Femur (tissue), 1 donor: ENCODE results near the gene RDH5.
A peak's percentile ranks its signal among the peaks of the same experiment; 100 is the strongest.

Experiments used
- DNase-seq: peaks from one replicate; pipeline ENCODE4 v3.0.0-alpha.2; 2017

The RDH5 gene

GRCh38 chr12:55696796-55697462 lies 23.3 kb upstream of the RDH5 start:
- DNase-seq, result no peak

- no peak for DNase-seq
Observed at GRCh38 chr12:55697686-55698085, 22.5 kb upstream of the RDH5 start.

- no peak for DNase-seq
Observed at GRCh38 chr12:55698241-55698955, 21.8 kb upstream of the RDH5 start.

- DNase-seq, result no peak
Observed at GRCh38 chr12:55698965-55699364, 21.2 kb upstream of the RDH5 start.

- no peak for DNase-seq
Observed at GRCh38 chr12:55699471-55700055, 20.6 kb upstream of the RDH5 start.

- DNase-seq, result no peak
Observed at GRCh38 chr12:55700255-55701018, 19.8 kb upstream of the RDH5 start.

GRCh38 chr12:55702861-55703260 lies 17.3 kb upstream of the RDH5 start:
- no peak for DNase-seq

GRCh38 chr12:55703288-55703687 lies 16.9 kb upstream of the RDH5 start:
- peak; percentile 84 for DNase-seq

GRCh38 chr12:55703901-55704761 lies 16.1 kb upstream of the RDH5 start:
- DNase-seq, result peak; percentile 86

- peak; percentile 64 for DNase-seq
Observed at GRCh38 chr12:55704824-55705718, 15.1 kb upstream of the RDH5 start.

GRCh38 chr12:55705782-55706402 lies 14.3 kb upstream of the RDH5 start:
- DNase-seq, result no peak

GRCh38 chr12:55706568-55707218 lies 13.5 kb upstream of the RDH5 start:
- peak; percentile 53 for DNase-seq

- no peak for DNase-seq
Observed at GRCh38 chr12:55707219-55707671, 12.9 kb upstream of the RDH5 start.

- peak; percentile 86 for DNase-seq
Observed at GRCh38 chr12:55707841-55708694, 12.1 kb upstream of the RDH5 start, which contains the start of gene ITGA7. ITGA7 (minus strand) TSS chr12:55707904; CDS start chr12:55707682, 222 bp downstream.

- no peak for DNase-seq
Observed at GRCh38 chr12:55708695-55709233, 11.4 kb upstream of the RDH5 start.

- DNase-seq, result peak; percentile 64
Observed at GRCh38 chr12:55711786-55712553, 8.2 kb upstream of the RDH5 start.

- DNase-seq, result no peak
Observed at GRCh38 chr12:55712700-55713415, 7.3 kb upstream of the RDH5 start.
